ENCODE data around the gene DNAJB7.
"Not testable (repeated sequence)": the region's sequence is repeated elsewhere in the genome, so short reads cannot be mapped to it uniquely, and the experiment has no call there.

The DNAJB7 gene

DNA sequence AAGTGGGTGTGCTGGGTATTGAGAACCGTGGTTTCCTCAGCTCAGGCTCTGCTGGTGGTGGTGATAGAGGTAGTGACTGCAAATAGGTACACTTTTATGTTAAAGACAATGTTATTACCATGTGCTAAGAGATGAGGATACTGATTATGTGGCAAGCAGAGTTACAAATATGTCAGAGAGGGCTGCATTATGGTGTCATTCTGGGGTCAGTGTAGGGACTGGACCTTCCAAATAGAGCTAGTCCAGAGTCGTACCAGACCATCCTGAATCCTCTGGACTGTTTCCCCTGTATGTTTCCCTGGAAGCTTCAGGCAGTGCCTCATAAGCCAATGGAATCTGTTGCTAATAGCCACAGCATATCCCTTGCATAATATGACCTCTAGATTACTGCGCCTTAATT, at the start of gene DNAJB7:
DNAJB7 (minus strand) TSS at position 101 of the 400 bp plus-strand sequence. CDS start 119 bp downstream, outside the sequence.
- no peak for DNase-seq

- DNase-seq, result no peak
Observed at GRCh38 chr22:40908895-40909294, 47.0 kb upstream of the DNAJB7 start.

- no peak for DNase-seq
Observed at GRCh38 chr22:40904101-40904500, 42.2 kb upstream of the DNAJB7 start.

- peak; percentile 67 for DNase-seq
Observed at GRCh38 chr22:40898850-40899357, 37.0 kb upstream of the DNAJB7 start.

GRCh38 chr22:40894417-40894816, 32.5 kb upstream of the DNAJB7 start:
- DNase-seq, result no peak

DNA sequence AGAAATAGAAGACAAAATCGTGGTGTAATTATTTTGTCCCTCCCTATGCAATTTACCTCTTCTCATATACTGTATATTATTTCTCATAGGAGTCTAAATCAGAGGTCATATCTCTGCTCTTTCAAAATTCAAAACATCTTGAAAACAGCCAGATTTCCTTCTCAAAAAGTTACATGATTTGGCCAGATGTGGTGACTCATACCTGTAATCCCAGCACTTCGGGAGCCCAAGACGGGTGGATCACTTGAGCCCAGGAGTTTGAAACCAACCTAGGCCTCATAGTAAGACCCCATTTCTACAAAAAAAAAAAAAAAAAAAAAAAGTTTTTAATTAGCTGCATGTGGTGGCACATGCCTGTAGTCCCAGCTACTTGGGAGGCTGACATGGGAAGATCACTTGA, 29.0 kb upstream of the DNAJB7 start:
- DNase-seq, result no peak

DNA sequence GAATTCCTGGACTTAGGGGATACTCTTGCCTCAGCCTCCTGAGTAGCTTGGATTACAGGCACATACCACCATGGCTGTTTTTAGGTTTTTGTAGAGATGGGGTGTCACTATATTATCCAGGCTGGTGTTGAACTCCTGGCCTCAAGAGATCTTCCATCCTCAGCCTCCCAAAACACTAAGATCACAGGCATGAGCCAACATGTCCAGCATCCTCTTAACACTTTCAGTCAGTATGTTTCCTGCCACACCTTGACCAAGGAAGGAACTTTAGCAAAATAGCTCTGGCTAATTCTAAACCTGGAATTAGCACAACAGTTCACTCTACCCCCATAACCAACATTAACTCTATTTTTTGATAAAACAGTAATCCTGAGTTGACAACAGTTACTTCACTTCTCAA, 27.2 kb upstream of the DNAJB7 start:
- DNase-seq, result no peak

GRCh38 chr22:40878922-40879321, 17.0 kb upstream of the DNAJB7 start:
- no peak for DNase-seq

DNA sequence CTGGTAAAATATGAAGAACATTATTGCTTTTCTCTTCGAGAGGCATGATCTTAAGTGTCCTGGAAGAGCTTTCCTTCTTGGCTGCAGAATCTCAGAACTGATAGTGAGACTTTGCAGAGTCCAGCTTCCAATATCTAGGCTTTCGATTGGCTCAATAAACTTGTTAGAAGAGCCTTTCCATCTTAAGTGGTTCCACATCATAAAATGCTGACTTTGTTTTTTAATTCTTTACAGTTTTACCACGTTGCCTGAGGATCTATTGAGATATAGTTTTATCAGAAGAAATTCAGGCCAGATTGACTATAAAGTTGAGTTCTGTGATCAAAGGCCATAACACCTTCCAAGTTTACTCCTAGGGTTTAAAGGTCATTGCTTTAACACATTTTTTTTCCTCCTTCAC, 15.6 kb upstream of the DNAJB7 start:
- no peak for DNase-seq

DNA sequence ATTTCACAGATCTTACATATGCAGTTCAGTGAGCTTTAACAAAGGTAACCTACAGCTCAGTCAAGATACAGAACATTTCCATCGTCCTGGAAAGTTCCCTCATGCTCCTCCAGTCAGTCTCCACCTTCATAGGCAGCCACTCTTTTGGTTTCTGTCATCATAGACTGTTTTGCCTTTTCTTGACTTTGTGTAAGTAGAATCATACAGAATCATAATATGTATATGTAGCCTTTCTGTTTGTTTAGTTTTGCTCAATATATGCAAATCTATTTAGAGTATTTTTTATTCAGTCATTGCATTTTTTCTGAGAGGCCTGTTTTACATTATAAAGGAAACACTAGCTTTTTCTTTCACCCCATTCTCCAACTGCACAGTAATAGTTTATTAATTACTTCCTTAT, 15.0 kb upstream of the DNAJB7 start:
- DNase-seq, result no peak

GRCh38 chr22:40875111-40875510, 13.2 kb upstream of the DNAJB7 start:
- DNase-seq, result no peak

DNA sequence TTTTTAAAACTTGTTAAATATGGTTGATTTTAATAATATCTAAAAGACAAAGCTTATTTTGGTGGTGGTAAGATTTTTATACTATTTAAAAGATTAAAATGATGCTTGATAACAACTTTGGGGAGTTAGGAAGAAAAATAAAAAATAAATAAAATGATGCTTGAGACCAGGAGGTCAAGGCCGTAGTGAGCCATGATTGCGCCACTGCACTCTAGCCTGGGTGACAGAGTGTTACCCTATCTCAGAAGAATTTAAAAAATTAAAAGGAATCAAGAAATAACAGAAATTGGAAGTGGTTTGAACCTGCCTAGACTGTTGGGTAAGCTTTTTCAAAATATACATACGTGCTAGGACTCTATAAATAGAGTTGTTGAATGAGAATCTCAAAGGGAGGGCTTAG, 12.1 kb upstream of the DNAJB7 start:
- DNase-seq, result no peak

DNA sequence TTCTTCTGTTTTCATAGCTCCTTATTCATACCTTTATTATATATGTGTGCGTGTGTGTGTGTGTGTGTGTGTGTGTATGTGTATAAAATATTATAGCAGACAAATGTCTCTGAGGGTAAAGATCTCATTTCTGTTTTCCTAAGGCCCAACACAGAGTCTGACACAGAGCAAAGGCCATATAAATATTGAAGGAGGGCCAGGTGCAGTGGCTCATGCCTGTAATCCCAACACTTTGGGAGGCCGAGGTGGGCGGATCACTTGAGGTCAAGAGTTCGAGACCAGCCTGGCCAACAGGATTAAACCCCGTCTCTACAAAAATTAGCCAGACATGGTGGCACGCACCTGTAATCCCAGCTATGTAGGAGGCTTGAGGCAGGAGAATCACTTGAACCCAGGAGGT, 6.5 kb upstream of the DNAJB7 start:
- not testable (repeated sequence) for DNase-seq

DNA sequence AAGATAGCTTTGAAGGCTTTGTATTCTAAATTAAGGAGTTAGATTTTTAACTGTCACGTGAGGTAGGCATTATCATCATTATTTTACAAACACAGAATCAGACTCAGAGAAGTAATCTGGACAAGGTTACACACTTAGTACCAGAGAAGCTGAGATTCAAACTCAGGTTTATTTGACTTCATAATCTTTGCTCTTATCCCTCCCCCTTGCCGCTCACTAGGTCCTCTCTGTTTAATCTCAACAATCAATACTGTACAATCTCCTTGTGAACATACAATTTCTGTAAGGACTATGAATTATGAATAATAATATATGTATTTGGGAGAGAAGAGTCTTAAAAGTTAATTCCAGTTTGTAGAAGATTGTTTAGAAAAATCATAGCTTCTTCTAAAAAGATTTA, 5.2 kb upstream of the DNAJB7 start:
- DNase-seq, result no peak

GRCh38 chr22:40862537-40862936, 624 bp upstream of the DNAJB7 start:
- no peak for DNase-seq

GRCh38 chr22:40857309-40857855, 4.5 kb downstream of the DNAJB7 start:
- peak in 1 of 2 experiments; percentile 4 for DNase-seq

- peak; percentile 86 to 88 for DNase-seq
Observed at GRCh38 chr22:40856513-40857308, 5.2 kb downstream of the DNAJB7 start, which contains the start of the genes ST13 and XPNPEP3. ST13 (minus strand) TSS chr22:40856639; CDS start chr22:40856540, 99 bp downstream. XPNPEP3 (plus strand) TSS chr22:40857148; CDS start chr22:40857182, 34 bp downstream.

DNA sequence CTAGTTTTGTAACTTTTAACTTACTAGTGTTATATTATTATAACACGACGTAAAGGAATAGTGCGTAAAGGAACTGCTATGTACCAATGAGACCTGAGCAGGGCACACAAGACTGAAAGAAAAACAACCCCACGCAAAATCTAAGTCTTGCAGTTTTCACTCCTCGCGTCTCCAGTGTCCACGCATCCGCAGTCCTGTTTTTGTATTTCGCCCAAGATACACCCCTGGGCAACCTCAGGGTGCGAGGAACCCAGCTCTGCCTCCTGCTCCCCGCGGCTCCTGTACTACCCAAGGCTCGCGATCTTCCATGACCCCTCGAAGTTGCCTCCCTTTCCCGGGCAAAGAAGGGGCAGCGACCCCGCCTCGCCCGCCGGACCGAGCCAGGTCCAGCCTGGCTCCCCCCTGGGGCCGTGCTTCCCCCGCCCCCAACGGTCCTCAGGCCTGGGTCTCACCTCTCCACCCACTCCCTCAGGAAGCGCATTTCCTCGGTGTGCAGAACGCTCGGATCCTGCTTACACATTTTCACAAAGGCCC, 5.9 kb downstream of the DNAJB7 start:
- DNase-seq, result peak; percentile 18 to 23

- DNase-seq, result peak in 1 of 2 experiments; percentile 7
Observed at GRCh38 chr22:40855071-40855978, 6.6 kb downstream of the DNAJB7 start.

DNA sequence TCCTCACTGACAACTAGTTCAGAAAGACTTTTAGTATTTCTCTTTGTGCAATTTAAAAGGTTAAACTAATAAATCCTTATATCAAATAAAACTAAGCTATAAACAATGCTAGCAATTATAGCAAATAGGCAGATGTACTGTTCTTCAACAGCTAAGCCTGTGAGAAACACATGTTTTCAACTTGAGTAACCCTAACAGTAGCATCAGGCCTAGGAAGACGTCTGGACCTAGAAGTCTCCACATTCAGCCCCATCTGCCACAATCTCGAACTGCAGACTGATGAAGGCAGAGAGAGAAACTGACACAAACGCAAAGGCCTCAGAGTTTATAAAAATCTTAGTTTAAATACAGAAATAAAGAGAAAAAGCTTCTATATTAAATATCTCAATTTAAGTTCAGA, 8.0 kb downstream of the DNAJB7 start:
- no peak for DNase-seq

GRCh38 chr22:40853333-40853732, 8.6 kb downstream of the DNAJB7 start:
- DNase-seq, result no peak

GRCh38 chr22:40845816-40846215, 16.1 kb downstream of the DNAJB7 start:
- DNase-seq, result not testable (repeated sequence)

GRCh38 chr22:40844951-40845350, 17.0 kb downstream of the DNAJB7 start:
- no peak for DNase-seq
